Panc1 (cell line): Measurements from ENCODE around the gene CCDC177. TPM values are rescaled to one million over a fixed set of nuclear protein-coding genes. Genes with fewer than 3 reads are reported as not detected.
A peak's percentile ranks its signal among the peaks of the same experiment; 100 is the strongest.

Source experiments
- ATAC-seq: fragments of 200-7000 bp; cut with Tn5 transposase; 2 replicates; pipeline ENCODE4 v1.9.1; 2020; ENCODE audit warnings: mild to moderate bottlenecking, moderate library complexity
- BruUV-seq: library from RNA; stranded (reverse); fragments of 400-500 nt; replicated peaks from 2 replicates; lab custom pipeline; 2021; lab: Mats Ljungman, UMichigan
- CTCF ChIA-PET: fragments of 300-600 bp; sonication (Branson Sonifier 250); formaldehyde crosslinking; loops from one replicate; lab custom pipeline; 2022; ENCODE audit warnings: antibody characterized with exemption; lab: Charles Lee
- POLR2A ChIA-PET: fragments of 300-600 bp; sonication (Branson Sonifier 250); formaldehyde crosslinking; loops from one replicate; lab custom pipeline; 2022; ENCODE audit warnings: antibody characterized with exemption; lab: Charles Lee
- DNase-seq: peaks from one replicate; pipeline ENCODE4 v3.0.0-alpha.2; 2010; ENCODE audit warnings: low read depth, low spot score
- H3K27ac ChIP-seq: 2 replicates; pipeline ENCODE4 v1.5.1; 2011; ENCODE audit warnings: mild to moderate bottlenecking, low read length, inconsistent platforms
- H3K27me3 ChIP-seq: fragments of 200-500 bp; sonication (Bioruptor generic); 2 replicates; pipeline ENCODE4 v1.6.0; 2014; ENCODE audit warnings: low read length, inconsistent platforms; ENCODE audit not compliant: control insufficient read depth, insufficient read depth
- H3K36me3 ChIP-seq: fragments of 200-500 bp; sonication (Bioruptor generic); 2 replicates; pipeline ENCODE4 v1.5.1; 2014; ENCODE audit warnings: inconsistent platforms, mild to moderate bottlenecking, low read length, moderate library complexity; ENCODE audit not compliant: control insufficient read depth, insufficient read depth
- H3K4me1 ChIP-seq: 2 replicates; pipeline ENCODE4 v1.5.1; 2011; ENCODE audit warnings: inconsistent platforms, mild to moderate bottlenecking, low read length, moderate library complexity; ENCODE audit not compliant: control insufficient read depth, insufficient read depth
- H3K4me3 ChIP-seq, 2 experiments: 2 replicates each; pipeline ENCODE4 v1.5.1; 2011 to 2012; ENCODE audit warnings: low read depth in 2 of 2, low read length in 2 of 2, mild to moderate bottlenecking in 2 of 2, inconsistent platforms in 1 of 2, moderate library complexity in 1 of 2
- H3K9me3 ChIP-seq: fragments of 200-500 bp; sonication (Bioruptor generic); 2 replicates; pipeline ENCODE4 v1.5.1; 2014; ENCODE audit warnings: low read depth, mild to moderate bottlenecking, inconsistent platforms, low read length, moderate library complexity; ENCODE audit not compliant: control insufficient read depth, insufficient read depth
- CTCF ChIP-seq: fragments of 450-650 bp; IDR thresholded peaks from 2 replicates; pipeline ENCODE4 v1.5.1; 2017; ENCODE audit warnings: mild to moderate bottlenecking
- POLR2AphosphoS5 ChIP-seq: IDR thresholded peaks from 2 replicates; pipeline ENCODE4 v1.6.1; 2012; ENCODE audit warnings: mild to moderate bottlenecking, low read depth, low read length, moderate library complexity
- REST ChIP-seq, 2 experiments: IDR thresholded peaks; 2 replicates each; pipeline ENCODE4 v1.6.1; 2011 to 2012; ENCODE audit warnings: low read depth in 2 of 2, control low read depth in 1 of 2, low read length in 1 of 2, mild to moderate bottlenecking in 1 of 2, moderate library complexity in 1 of 2; ENCODE audit not compliant: insufficient read depth in 1 of 2
- SIN3A ChIP-seq: IDR thresholded peaks from 2 replicates; pipeline ENCODE4 v1.6.1; 2012; ENCODE audit warnings: low read depth, mild to moderate bottlenecking, low read length, moderate library complexity, borderline replicate concordance; ENCODE audit not compliant: insufficient read depth
- TCF7L2 ChIP-seq: IDR thresholded peaks from 2 replicates; pipeline ENCODE4 v1.6.1; 2011; ENCODE audit warnings: mild to moderate bottlenecking, low read depth, low read length, inconsistent platforms
- in situ Hi-C: cut with HindIII; loops from 2 replicates; pipeline ENCODE4 v1.10.0; 2016; ENCODE audit warnings: low sequenced_read_pairs, low pct_unique_long_range_greater_than_20kb
- intact Hi-C: fragments of 100-400 bp; cut with micrococcal nuclease; formaldehyde crosslinking; loops from one replicate; pipeline ENCODE4 v1.10.0; 2022; ENCODE audit not compliant: unreplicated experiment
- total RNA-seq: library from RNA; stranded (reverse); gene quantifications from one replicate; pipeline ENCODE4 v1.2.1, GENCODE V29; 2021; ENCODE audit not compliant: unreplicated experiment

CCDC177 gene
- total RNA-seq, 1 experiment from 2014 or later: not detected

- Histone ChIP-seq H3K27me3 (0 out of 2 replicates have a peak, but pooled peaks cover 2% of the 10 kb centered on the region), H3K4me3 (no peak overlapping the region), H3K27ac (no peak overlapping the region), H3K4me1 (no peaks in the 10 kb centered on the region), H3K36me3 (no peaks in the 10 kb centered on the region), H3K9me3 (no peaks in the 10 kb centered on the region)
- BruUV-seq: no TSS peak
- intact Hi-C loops: no loop called here
- ATAC-seq (peak; percentile 80), DNase-seq (peak; percentile 13)
- ChIA-PET CTCF (interaction anchor here (0.5 kb wide), 1 partner anchor 39 kb away, joined by 6 read pairs; no protein-coding TSS in a partner anchor), POLR2A (no interaction called here)
- TF ChIP-seq TCF7L2 (no peak), CTCF (peak; percentile 65)
- in situ Hi-C loops: no loop called here
These were observed 5.4 kb upstream of the CCDC177 start for GRCh38 chr14:69580009-69580577.

- ChIA-PET POLR2A (no interaction called here), CTCF (no interaction called here)
- H3K27me3 ChIP-seq: 0 out of 2 replicates have a peak, but pooled peaks cover 2% of the 10 kb centered on the region
- H3K4me3 ChIP-seq: no peak overlapping the region
- no peak overlapping the region for H3K27ac ChIP-seq
- no peak for DNase-seq
- H3K9me3 ChIP-seq: no peaks in the 10 kb centered on the region
- in situ Hi-C loops: no loop called here
- BruUV-seq: no TSS peak
- H3K36me3 ChIP-seq: no peaks in the 10 kb centered on the region
- H3K4me1 ChIP-seq: no peaks in the 10 kb centered on the region
- intact Hi-C loops: no loop called here
- TF ChIP-seq POLR2AphosphoS5: no peak
- TF ChIP-seq TCF7L2: no peak
- TF ChIP-seq REST (IDR thresholded peaks at IDR 0.05; ENCODE audit: insufficient read depth in 1 of 2, low read depth in 2 of 2, low read length in 1 of 2): no peak
- TF ChIP-seq CTCF: no peak
- TF ChIP-seq SIN3A: no peak
- ATAC-seq: no peak
These were observed 4.8 kb upstream of the CCDC177 start for GRCh38 chr14:69579476-69579875.
